Gastrocnemius medialis (tissue), 4 donors: ENCODE data around the gene MMD2. TPM values are rescaled to one million over a fixed set of nuclear protein-coding genes. Genes with fewer than 3 reads are reported as not detected.

ENCODE experiments used
- ATAC-seq, 2 donors: fragments of 150-250 bp; one replicate each; pipeline ENCODE4 v1.9.1; 2016
- DNase-seq, 2 donors: peaks; one replicate each; pipeline ENCODE4 v3.0.0-alpha.2; 2019
- H3K27ac ChIP-seq, 4 donors: fragments of 200-600 bp; sonication (generic); 1 replicate in 1 of 4; 2 replicates in 3 of 4; pipeline ENCODE4 v1.5.1; 2016 to 2018; ENCODE audit warnings: mild to moderate bottlenecking in 2 of 4, moderate library complexity in 1 of 4
- H3K27me3 ChIP-seq, 3 donors: fragments of 200-600 bp; sonication (generic) in 2 of 3; 1 replicate in 1 of 3; 2 replicates in 2 of 3; pipeline versions ENCODE4 v1.5.1 to v1.6.0; 2016 to 2019; ENCODE audit warnings: mild to moderate bottlenecking in 1 of 3, moderate library complexity in 1 of 3
- H3K36me3 ChIP-seq, 2 donors: fragments of 200-600 bp; sonication (generic) in 1 of 2; one replicate each; pipeline ENCODE4 v1.5.1; 2017 to 2018
- H3K4me1 ChIP-seq, 2 donors: fragments of 200-600 bp; sonication (generic) in 1 of 2; one replicate each; pipeline ENCODE4 v1.5.1; 2016 to 2017; ENCODE audit warnings: mild to moderate bottlenecking in 2 of 2
- H3K4me3 ChIP-seq, 4 donors: fragments of 200-600 bp; sonication (generic) in 3 of 4; 1 replicate in 1 of 4; 2 replicates in 3 of 4; pipeline ENCODE4 v1.5.1; 2016 to 2019; ENCODE audit warnings: mild to moderate bottlenecking in 2 of 4
- H3K9me3 ChIP-seq, 3 donors: fragments of 200-600 bp; sonication (generic) in 2 of 3; 1 replicate in 1 of 3; 2 replicates in 2 of 3; pipeline ENCODE4 v1.5.1; 2016 to 2019
- POLR2A ChIP-seq, 2 donors: fragments of 450-650 bp; IDR thresholded peaks; one replicate each; pipeline ENCODE4 v1.6.1; 2017; ENCODE audit warnings: antibody characterized with exemption in 2 of 2, mild to moderate bottlenecking in 2 of 2, moderate library complexity in 2 of 2
- in situ Hi-C, 4 donors: fragments of 200-750 bp; cut with MboI; loops; one replicate each; pipeline versions ENCODE4 v1.15.0 to v1.8.0; 2017; ENCODE audit warnings: low sequenced_read_pairs in 4 of 4
- intact Hi-C: fragments of 100-400 bp; cut with DNase I; formaldehyde crosslinking; loops from one replicate; pipeline ENCODE4 v1.15.1; 2023; ENCODE audit warnings: low total_unique reads
- total RNA-seq, 4 donors: library from RNA; depleted of rRNA; stranded (reverse); fragments of >200 nt; gene quantifications; one replicate each; pipeline versions ENCODE4 v1.1.0 to v1.2.3, GENCODE V29; 2016
- TF ChIP-seq, protein P1 (sequence below), 5 experiments: fragments of 450-650 bp in 3 of 5; fragments of 200-600 bp in 2 of 5; sonication (generic) in 2 of 5; IDR thresholded peaks in 4 of 5; conservative IDR thresholded peaks in 1 of 5; 1 replicate in 4 of 5; 2 replicates in 1 of 5; pipeline ENCODE4 v1.5.1; 2016 to 2019; ENCODE audit warnings: antibody characterized with exemption in 5 of 5, mild to moderate bottlenecking in 3 of 5, moderate library complexity in 3 of 5

The MMD2 gene
- total RNA-seq, 4 donors from 2014 or later, result not detected

DNA sequence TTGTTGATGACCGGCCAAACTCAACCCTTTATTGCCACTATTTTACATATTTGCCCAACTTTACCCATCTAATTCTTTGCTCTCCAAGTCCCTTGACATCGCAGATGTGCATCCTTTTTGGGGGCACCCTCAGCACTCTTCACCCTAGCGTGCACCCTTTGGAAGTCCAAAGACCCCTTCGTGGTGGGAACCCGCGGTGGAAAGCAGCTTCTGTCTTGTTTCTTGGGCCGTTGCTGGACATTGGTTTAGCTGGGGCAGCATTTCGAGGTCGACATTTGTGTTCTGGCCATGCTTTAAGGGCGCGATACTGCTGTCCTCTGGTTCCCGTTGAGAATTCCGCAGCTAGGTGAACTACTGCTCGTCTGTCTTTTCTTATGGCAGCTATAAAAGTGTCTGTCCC is 96.8 kb downstream of the MMD2 start:
- no peak for DNase-seq
- Histone ChIP-seq H3K27ac (no peak overlapping the region), H3K27me3 (peaks cover 4 to 14% (median 12%) of the 10 kb centered on the region in 3 donors), H3K4me1 (no peaks in the 10 kb centered on the region), H3K4me3 (peak overlapping the region in 3 of 4 donors; percentile 7 to 41 (median 20)), H3K36me3 (no peaks in the 10 kb centered on the region), H3K9me3 (no peaks in the 10 kb centered on the region)
- ATAC-seq, result no peak
- intact Hi-C loops, result no loop called here
- no peak for TF ChIP-seq POLR2A (IDR thresholded peaks at IDR 0.05)
- TF ChIP-seq, protein P1, sequence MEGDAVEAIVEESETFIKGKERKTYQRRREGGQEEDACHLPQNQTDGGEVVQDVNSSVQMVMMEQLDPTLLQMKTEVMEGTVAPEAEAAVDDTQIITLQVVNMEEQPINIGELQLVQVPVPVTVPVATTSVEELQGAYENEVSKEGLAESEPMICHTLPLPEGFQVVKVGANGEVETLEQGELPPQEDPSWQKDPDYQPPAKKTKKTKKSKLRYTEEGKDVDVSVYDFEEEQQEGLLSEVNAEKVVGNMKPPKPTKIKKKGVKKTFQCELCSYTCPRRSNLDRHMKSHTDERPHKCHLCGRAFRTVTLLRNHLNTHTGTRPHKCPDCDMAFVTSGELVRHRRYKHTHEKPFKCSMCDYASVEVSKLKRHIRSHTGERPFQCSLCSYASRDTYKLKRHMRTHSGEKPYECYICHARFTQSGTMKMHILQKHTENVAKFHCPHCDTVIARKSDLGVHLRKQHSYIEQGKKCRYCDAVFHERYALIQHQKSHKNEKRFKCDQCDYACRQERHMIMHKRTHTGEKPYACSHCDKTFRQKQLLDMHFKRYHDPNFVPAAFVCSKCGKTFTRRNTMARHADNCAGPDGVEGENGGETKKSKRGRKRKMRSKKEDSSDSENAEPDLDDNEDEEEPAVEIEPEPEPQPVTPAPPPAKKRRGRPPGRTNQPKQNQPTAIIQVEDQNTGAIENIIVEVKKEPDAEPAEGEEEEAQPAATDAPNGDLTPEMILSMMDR (IDR thresholded peaks at IDR 0.05 in 4 of 5, conservative IDR thresholded peaks at IDR 0.05 in 1 of 5), result no peak
- in situ Hi-C loops, result no loop called here

DNA sequence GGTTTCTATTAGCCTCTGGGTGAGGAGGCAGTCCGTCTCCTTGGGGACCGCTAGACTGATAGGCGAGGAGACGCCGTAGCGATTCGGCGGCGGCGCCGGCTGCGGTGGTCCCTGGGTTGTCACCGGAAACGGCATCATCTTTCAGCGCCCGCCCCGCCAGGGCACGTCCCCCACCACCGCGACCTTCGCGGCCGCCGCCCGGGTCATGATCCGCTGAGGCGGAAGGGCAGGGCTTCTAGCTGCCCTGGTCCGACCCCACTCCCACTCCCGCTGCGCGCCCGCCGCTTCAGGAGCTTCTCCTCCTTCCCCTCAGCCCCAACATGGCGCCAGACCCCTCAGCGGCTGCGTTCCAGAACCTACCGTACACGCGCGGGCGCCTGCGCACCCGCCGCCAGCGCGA is 97.3 kb downstream of the MMD2 start, which contains the start of gene PAPOLB:
PAPOLB (minus strand) TSS at position 358 of the 400 bp plus-strand sequence; CDS start at position 138, 220 bp downstream.
- in situ Hi-C loops (no loop called here), intact Hi-C loops (no loop called here)
- Histone ChIP-seq H3K9me3 (no peaks in the 10 kb centered on the region), H3K27me3 (peaks cover 4 to 14% (median 12%) of the 10 kb centered on the region in 3 donors), H3K36me3 (no peaks in the 10 kb centered on the region), H3K4me1 (no peaks in the 10 kb centered on the region), H3K4me3 (peak within 1 kb of the TSS; percentile 7 to 41 (median 22)), H3K27ac (no peak within 1 kb of the TSS)
- no peak for ATAC-seq
- DNase-seq, result no peak
- no peak for TF ChIP-seq POLR2A (IDR thresholded peaks at IDR 0.05)

DNA sequence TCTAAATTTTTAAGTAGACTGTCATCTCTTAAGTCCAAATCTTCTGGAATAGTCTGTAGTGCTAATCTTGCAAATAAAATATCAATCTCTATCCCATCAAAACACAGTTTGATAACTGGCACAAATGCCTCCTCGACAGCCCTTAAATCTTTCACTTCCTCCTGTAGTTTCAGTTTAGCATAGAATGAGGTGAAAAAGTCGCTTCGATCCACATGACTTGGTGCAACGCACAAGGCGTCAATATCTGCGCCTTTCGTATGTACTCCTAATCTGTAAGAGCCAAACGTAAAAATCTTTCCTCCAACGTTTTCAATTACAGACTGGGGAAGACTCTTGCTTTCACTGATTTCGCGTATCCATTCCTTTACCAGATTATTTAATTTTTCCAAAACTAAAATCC is 97.8 kb downstream of the MMD2 start:
- intact Hi-C loops, result no loop called here
- no peak overlapping the region for H3K27ac ChIP-seq
- in situ Hi-C loops, result no loop called here

DNA sequence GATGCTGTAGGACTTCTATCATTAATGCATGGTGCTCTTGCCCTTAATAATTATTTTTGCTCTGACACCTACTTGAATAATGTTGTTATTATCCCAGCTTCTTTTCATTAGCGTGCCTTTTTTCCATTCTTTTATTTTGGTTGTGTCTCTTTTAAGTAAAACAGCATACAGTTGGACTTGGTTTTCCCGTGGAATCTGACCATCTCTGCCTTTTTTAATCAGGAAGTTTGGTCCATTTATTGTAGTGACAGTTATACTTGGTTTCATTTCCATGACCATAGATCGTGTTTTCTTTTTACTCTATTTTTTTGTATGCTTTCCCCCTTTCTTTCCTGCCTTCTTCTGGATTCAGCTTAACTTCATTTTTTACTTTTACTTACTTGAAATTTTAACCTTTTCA is 101.8 kb downstream of the MMD2 start:
- in situ Hi-C loops, result no loop called here
- intact Hi-C loops, result no loop called here
- no peak for TF ChIP-seq POLR2A (IDR thresholded peaks at IDR 0.05)
- TF ChIP-seq, protein P1 (IDR thresholded peaks at IDR 0.05 in 4 of 5, conservative IDR thresholded peaks at IDR 0.05 in 1 of 5), result no peak

More for the DNA sequence above, 97.8 kb downstream of the MMD2 start:
- H3K36me3 ChIP-seq, result no peaks in the 10 kb centered on the region
- ATAC-seq (no peak), DNase-seq (no peak)
- no peak for TF ChIP-seq POLR2A (IDR thresholded peaks at IDR 0.05)
- TF ChIP-seq, protein P1 (IDR thresholded peaks at IDR 0.05 in 4 of 5, conservative IDR thresholded peaks at IDR 0.05 in 1 of 5), result no peak
- H3K4me3 ChIP-seq, result peak overlapping the region in 3 of 4 donors; percentile 20 to 41 (median 23)
- no peaks in the 10 kb centered on the region for H3K4me1 ChIP-seq
- H3K27me3 ChIP-seq, result peaks cover 4 to 14% (median 12%) of the 10 kb centered on the region in 3 donors
- no peaks in the 10 kb centered on the region for H3K9me3 ChIP-seq

DNA sequence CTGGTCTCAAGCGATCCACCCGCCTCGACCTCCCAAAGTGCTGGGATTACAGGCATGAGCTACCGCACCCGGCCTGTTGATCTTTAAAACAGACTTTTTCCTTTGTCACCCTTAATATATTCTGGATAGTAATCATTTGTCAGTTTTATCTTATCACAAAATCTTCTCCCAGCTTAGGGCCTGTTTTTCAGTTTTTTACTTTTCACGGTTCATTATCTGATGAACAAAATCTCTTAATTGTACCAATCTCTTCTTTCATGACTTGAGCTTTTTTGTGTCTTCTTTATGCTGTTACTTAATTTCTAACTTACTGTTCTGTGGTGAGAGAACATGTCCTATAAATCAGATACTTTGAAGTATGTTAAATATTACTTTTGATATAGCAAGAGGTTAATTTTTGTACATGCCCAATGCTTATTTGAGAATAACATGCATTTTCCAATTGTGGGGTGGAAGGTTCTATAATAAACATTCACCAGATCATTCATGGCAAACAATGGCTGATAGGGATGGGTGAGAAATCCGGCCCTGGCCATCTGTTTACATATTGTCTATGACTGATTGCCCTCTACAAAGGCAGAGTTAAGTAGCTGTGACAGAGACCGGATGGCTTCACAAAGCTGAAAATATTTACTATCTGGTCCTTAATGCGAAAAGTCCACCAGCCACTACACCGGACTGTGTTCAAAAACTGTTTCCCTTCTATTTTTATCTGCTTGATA is 102.5 kb downstream of the MMD2 start:
- no peaks in the 10 kb centered on the region for H3K36me3 ChIP-seq
- no peaks in the 10 kb centered on the region for H3K9me3 ChIP-seq
- H3K4me1 ChIP-seq, result no peaks in the 10 kb centered on the region
- no peak for DNase-seq
- peaks cover 0 to 1% (median under 1%) of the 10 kb centered on the region in 3 donors for H3K27me3 ChIP-seq
- in situ Hi-C loops, result no loop called here
- no peak for ATAC-seq
- no peak overlapping the region for H3K4me3 ChIP-seq
- intact Hi-C loops, result no loop called here
- TF ChIP-seq, protein P1 (IDR thresholded peaks at IDR 0.05 in 4 of 5, conservative IDR thresholded peaks at IDR 0.05 in 1 of 5), result no peak
- TF ChIP-seq POLR2A (IDR thresholded peaks at IDR 0.05), result no peak
- no peak overlapping the region for H3K27ac ChIP-seq

More for the DNA sequence above, 101.8 kb downstream of the MMD2 start:
- DNase-seq (no peak), ATAC-seq (no peak)
- H3K27me3 ChIP-seq, result peaks cover 1 to 8% (median 8%) of the 10 kb centered on the region in 3 donors
- H3K36me3 ChIP-seq, result no peaks in the 10 kb centered on the region
- H3K4me1 ChIP-seq, result no peaks in the 10 kb centered on the region
- no peak overlapping the region for H3K4me3 ChIP-seq
- no peaks in the 10 kb centered on the region for H3K9me3 ChIP-seq
- no peak overlapping the region for H3K27ac ChIP-seq
